ENCODE results near the gene STAM2. TPM values are rescaled to one million over a fixed set of nuclear protein-coding genes. Genes with fewer than 3 reads are reported as not detected.
"Not testable (repeated sequence)": the region's sequence is repeated elsewhere in the genome, so short reads cannot be mapped to it uniquely, and the experiment has no call there.

The STAM2 gene
- total RNA-seq, 1 donor from 2014 or later = 35.3 TPM

- H3K9me3 ChIP-seq (ENCODE audit: insufficient read depth, low read depth, low read length) = no peaks in the 10 kb centered on the region
- H2AFZ ChIP-seq (ENCODE audit: low read depth, low read length) = no peak overlapping the region
- peaks cover 75% of the 10 kb centered on the region for H3K79me2 ChIP-seq (ENCODE audit: insufficient read depth, low read length)
- no peak overlapping the region for H3K9ac ChIP-seq (ENCODE audit: low read length)
- H3K27me3 Mint-ChIP-seq (ENCODE audit: low read depth, unreplicated experiment) = no peaks in the 10 kb centered on the region
- peaks cover 6% of the 10 kb centered on the region for H3K4me1 Mint-ChIP-seq (ENCODE audit: low read depth, unreplicated experiment)
- peaks cover 69% of the 10 kb centered on the region for H4K20me1 ChIP-seq (ENCODE audit: insufficient read depth, low read length)
- FAIRE-seq (no peak), DNase-seq (ENCODE audit: low read depth) (no peak)
- no peak overlapping the region for H3K4me3 Mint-ChIP-seq (ENCODE audit: unreplicated experiment)
- no peaks in the 10 kb centered on the region for H3K4me1 ChIP-seq (ENCODE audit: insufficient read depth, low read length)
- peaks cover 9% of the 10 kb centered on the region for H3K36me3 Mint-ChIP-seq (ENCODE audit: low read depth, unreplicated experiment)
- peaks cover 3% of the 10 kb centered on the region for H3K9me3 Mint-ChIP-seq (ENCODE audit: unreplicated experiment)
- no peak for TF ChIP-seq CTCF (IDR thresholded peaks at IDR 0.05; ENCODE audit: insufficient read depth, low read depth, low read length)
- TF ChIP-seq EZH2 (IDR thresholded peaks at IDR 0.05; ENCODE audit: insufficient read depth, low read length) = no peak
- no peak overlapping the region for H3K27ac ChIP-seq (ENCODE audit: low read depth, low read length)
- H3K4me3 ChIP-seq (ENCODE audit: insufficient read depth, low read depth, low read length) = no peak overlapping the region
- no peaks in the 10 kb centered on the region for H3K36me3 ChIP-seq (ENCODE audit: insufficient read depth, low read length)
- H3K27me3 ChIP-seq (ENCODE audit: insufficient read depth, low read length) = no peaks in the 10 kb centered on the region
- H3K4me2 ChIP-seq (ENCODE audit: low read length) = no peak overlapping the region
- no peak overlapping the region for H3K27ac Mint-ChIP-seq (ENCODE audit: unreplicated experiment)
Measured at GRCh38 chr2:152162141-152162540, 13.4 kb downstream of the STAM2 start.

GRCh38 chr2:152161598-152161997, 14.0 kb downstream of the STAM2 start:
- H3K36me3 ChIP-seq (ENCODE audit: insufficient read depth, low read length) = no peaks in the 10 kb centered on the region
- no peak overlapping the region for H3K27ac ChIP-seq (ENCODE audit: low read depth, low read length)
- FAIRE-seq = no peak
- H3K79me2 ChIP-seq (ENCODE audit: insufficient read depth, low read length) = peaks cover 75% of the 10 kb centered on the region
- H3K27me3 ChIP-seq (ENCODE audit: insufficient read depth, low read length) = no peaks in the 10 kb centered on the region
- H3K27me3 Mint-ChIP-seq (ENCODE audit: low read depth, unreplicated experiment) = no peaks in the 10 kb centered on the region
- H2AFZ ChIP-seq (ENCODE audit: low read depth, low read length) = no peak overlapping the region
- no peak for TF ChIP-seq CTCF (IDR thresholded peaks at IDR 0.05; ENCODE audit: insufficient read depth, low read depth, low read length)
- no peak for TF ChIP-seq EZH2 (IDR thresholded peaks at IDR 0.05; ENCODE audit: insufficient read depth, low read length)
- no peaks in the 10 kb centered on the region for H3K4me1 ChIP-seq (ENCODE audit: insufficient read depth, low read length)
- peaks cover 9% of the 10 kb centered on the region for H3K36me3 Mint-ChIP-seq (ENCODE audit: low read depth, unreplicated experiment)
- no peak overlapping the region for H3K4me2 ChIP-seq (ENCODE audit: low read length)
- no peak overlapping the region for H3K4me3 ChIP-seq (ENCODE audit: insufficient read depth, low read depth, low read length)
- peaks cover 5% of the 10 kb centered on the region for H3K9me3 Mint-ChIP-seq (ENCODE audit: unreplicated experiment)
- peaks cover under 1% of the 10 kb centered on the region for H3K4me1 Mint-ChIP-seq (ENCODE audit: low read depth, unreplicated experiment)
- H3K9me3 ChIP-seq (ENCODE audit: insufficient read depth, low read depth, low read length) = no peaks in the 10 kb centered on the region
- H4K20me1 ChIP-seq (ENCODE audit: insufficient read depth, low read length) = peaks cover 69% of the 10 kb centered on the region
- H3K27ac Mint-ChIP-seq (ENCODE audit: unreplicated experiment) = no peak overlapping the region
- DNase-seq (ENCODE audit: low read depth) = no peak
- H3K4me3 Mint-ChIP-seq (ENCODE audit: unreplicated experiment) = no peak overlapping the region
- H3K9ac ChIP-seq (ENCODE audit: low read length) = no peak overlapping the region

- not testable (repeated sequence) for H3K4me1 Mint-ChIP-seq (ENCODE audit: low read depth, unreplicated experiment); H3K9me3 Mint-ChIP-seq (ENCODE audit: unreplicated experiment); H3K4me3 ChIP-seq (ENCODE audit: insufficient read depth, low read depth, low read length); H3K27ac Mint-ChIP-seq (ENCODE audit: unreplicated experiment); H3K36me3 Mint-ChIP-seq (ENCODE audit: low read depth, unreplicated experiment); H3K9me3 ChIP-seq (ENCODE audit: insufficient read depth, low read depth, low read length); H2AFZ ChIP-seq (ENCODE audit: low read depth, low read length); H3K9ac ChIP-seq (ENCODE audit: low read length); DNase-seq (ENCODE audit: low read depth); H3K4me1 ChIP-seq (ENCODE audit: insufficient read depth, low read length); H3K4me2 ChIP-seq (ENCODE audit: low read length); H3K36me3 ChIP-seq (ENCODE audit: insufficient read depth, low read length); H3K27me3 ChIP-seq (ENCODE audit: insufficient read depth, low read length); H3K4me3 Mint-ChIP-seq (ENCODE audit: unreplicated experiment); H3K27me3 Mint-ChIP-seq (ENCODE audit: low read depth, unreplicated experiment); FAIRE-seq; H3K27ac ChIP-seq (ENCODE audit: low read depth, low read length)
- Histone ChIP-seq H4K20me1 (ENCODE audit: insufficient read depth, low read length) (peaks cover 62% of the 10 kb centered on the region), H3K79me2 (ENCODE audit: insufficient read depth, low read length) (peaks cover 74% of the 10 kb centered on the region)
Measured at GRCh38 chr2:152160378-152160777, 15.2 kb downstream of the STAM2 start.

All from astrocyte (in vitro differentiated cells and primary cell).